ENCODE results near the gene APBA2.

GRCh38 chr15:29093696-29094343 is 208.0 kb downstream of the APBA2 start:
- no peak for TF ChIP-seq RNF2 (conservative IDR thresholded peaks at IDR 0.05; ENCODE audit: low read depth)
- TF ChIP-seq TBP (CRISPR knock-in tag; IDR thresholded peaks at IDR 0.05), result no peak
- TF ChIP-seq ZNF431 (CRISPR knock-in tag; IDR thresholded peaks at IDR 0.05; ENCODE audit: borderline replicate concordance, low read depth), result no peak
- TF ChIP-seq CTCF (CRISPR knock-in tag; IDR thresholded peaks at IDR 0.05), result no peak
- no peak for TF ChIP-seq DRAP1 (CRISPR knock-in tag; IDR thresholded peaks at IDR 0.05)
- no peak for TF ChIP-seq KAT7 (CRISPR knock-in tag; IDR thresholded peaks at IDR 0.05; ENCODE audit: borderline replicate concordance)
- TF ChIP-seq CREM (IDR thresholded peaks at IDR 0.05), result no peak
- no peak for TF ChIP-seq CREM (CRISPR knock-in tag; IDR thresholded peaks at IDR 0.05)
- no peak for TF ChIP-seq CBX5 (CRISPR knock-in tag; IDR thresholded peaks at IDR 0.05; ENCODE audit: borderline replicate concordance)

Data from HepG2 (cell line).